ENCODE data around the gene NKX6-2. TPM values are rescaled to one million over a fixed set of nuclear protein-coding genes. Genes with fewer than 3 reads are reported as not detected.
"Not testable (repeated sequence)": the region's sequence is repeated elsewhere in the genome, so short reads cannot be mapped to it uniquely, and the experiment has no call there.

Gene NKX6-2
- polyA plus RNA-seq, result 1 to 10 TPM in 1 of 3 donors, under 1 TPM in 1, not detected in 1; 0.06 to 1.2 TPM

GRCh38 chr10:132785723-132786475, at the start of gene NKX6-2:
Gene NKX6-2, minus strand, starts transcription at chr10:132786147. Its CDS starts 199 bp downstream, at chr10:132785948.
- H3K27ac ChIP-seq (ENCODE audit: low read depth, low read length), result no peak within 1 kb of the TSS
- 1 to 2% (median 1%) methylated on average over 73 to 101 of the region's 119 CpGs for WGBS, 3 donors

GRCh38 chr10:132834891-132835847, 49.2 kb upstream of the NKX6-2 start:
- H3K27ac ChIP-seq (ENCODE audit: low read depth, low read length), result no peak overlapping the region
- 69 to 83% (median 82%) methylated on average over 23 to 25 of the region's 25 CpGs for WGBS, 3 donors

- WGBS, 3 donors, result 76 to 88% (median 88%) methylated on average over 18 of the region's 18 CpGs
- no peak overlapping the region for H3K27ac ChIP-seq (ENCODE audit: low read depth, low read length)
These were observed 48.4 kb upstream of the NKX6-2 start for GRCh38 chr10:132834311-132834761.

- WGBS, 3 donors, result 66 to 68% (median 67%) methylated on average over 29 of the region's 29 CpGs
- H3K27ac ChIP-seq (ENCODE audit: low read depth, low read length), result no peak overlapping the region
These were observed 47.6 kb upstream of the NKX6-2 start for GRCh38 chr10:132833421-132834111.

GRCh38 chr10:132832186-132832969, 46.4 kb upstream of the NKX6-2 start:
- WGBS, 3 donors, result 38 to 45% (median 40%) methylated on average over 30 of the region's 30 CpGs
- H3K27ac ChIP-seq (ENCODE audit: low read depth, low read length), result no peak overlapping the region

- WGBS, 3 donors, result 66 to 73% (median 70%) methylated on average over 8 of the region's 8 CpGs
- no peak overlapping the region for H3K27ac ChIP-seq (ENCODE audit: low read depth, low read length)
These were observed 43.5 kb upstream of the NKX6-2 start for GRCh38 chr10:132829403-132829802.

GRCh38 chr10:132828681-132829080, 42.7 kb upstream of the NKX6-2 start:
- 88 to 92% (median 90%) methylated on average over 20 of the region's 20 CpGs for WGBS, 3 donors
- no peak overlapping the region for H3K27ac ChIP-seq (ENCODE audit: low read depth, low read length)

GRCh38 chr10:132827861-132828539, 42.1 kb upstream of the NKX6-2 start:
- WGBS, 3 donors, result 79 to 87% (median 81%) methylated on average over 29 of the region's 29 CpGs
- H3K27ac ChIP-seq (ENCODE audit: low read depth, low read length), result no peak overlapping the region

GRCh38 chr10:132827423-132827789, 41.5 kb upstream of the NKX6-2 start:
- no peak overlapping the region for H3K27ac ChIP-seq (ENCODE audit: low read depth, low read length)
- WGBS, 3 donors, result 72 to 78% (median 77%) methylated on average over 13 of the region's 13 CpGs

- 89 to 96% (median 94%) methylated on average over 31 to 36 of the region's 36 CpGs for WGBS, 3 donors
- no peak overlapping the region for H3K27ac ChIP-seq (ENCODE audit: low read depth, low read length)
These were observed 40.8 kb upstream of the NKX6-2 start for GRCh38 chr10:132826524-132827422.

GRCh38 chr10:132825783-132826523, 40.0 kb upstream of the NKX6-2 start:
- H3K27ac ChIP-seq (ENCODE audit: low read depth, low read length), result not testable (repeated sequence)
- WGBS, 3 donors, result 88 to 97% (median 93%) methylated on average over 31 to 34 of the region's 34 CpGs

- no peak overlapping the region for H3K27ac ChIP-seq (ENCODE audit: low read depth, low read length)
- WGBS, 3 donors, result 86 to 92% (median 88%) methylated on average over 13 of the region's 13 CpGs
These were observed 34.1 kb upstream of the NKX6-2 start for GRCh38 chr10:132820056-132820455.

GRCh38 chr10:132817701-132818211, 31.8 kb upstream of the NKX6-2 start:
- 80 to 82% (median 80%) methylated on average over 28 to 29 of the region's 29 CpGs for WGBS, 3 donors
- H3K27ac ChIP-seq (ENCODE audit: low read depth, low read length), result no peak overlapping the region

GRCh38 chr10:132816718-132817117, 30.8 kb upstream of the NKX6-2 start:
- 80 to 82% (median 81%) methylated on average over 12 of the region's 12 CpGs for WGBS, 3 donors
- H3K27ac ChIP-seq (ENCODE audit: low read depth, low read length), result no peak overlapping the region

- no peak overlapping the region for H3K27ac ChIP-seq (ENCODE audit: low read depth, low read length)
- 61 to 65% (median 64%) methylated on average over 18 of the region's 18 CpGs for WGBS, 3 donors
These were observed 29.4 kb upstream of the NKX6-2 start for GRCh38 chr10:132815168-132815857.

Measured in adipose tissue (tissue), 3 donors.